Measurements from ENCODE around the gene MERTK. TPM values are rescaled to one million over a fixed set of nuclear protein-coding genes. Genes with fewer than 3 reads are reported as not detected.

The MERTK gene
- total RNA-seq, 1 experiment from 2014 or later = 2.5 TPM

- no peak overlapping the region for H3K4me2 ChIP-seq (ENCODE audit: low read length)
- DNase-seq (no peak), ATAC-seq (no peak)
- no peak overlapping the region for H3K27ac ChIP-seq (ENCODE audit: low read length)
- H3K4me1 ChIP-seq (ENCODE audit: insufficient read depth, low read length) = peaks cover 36% of the 10 kb centered on the region
- H3K27me3 ChIP-seq (ENCODE audit: low read length) = no peaks in the 10 kb centered on the region
- no peak overlapping the region for H2AFZ ChIP-seq (ENCODE audit: low read length)
- no TSS peak for BruUV-seq (replicated peaks)
- ChIA-PET POLR2A (ENCODE audit: unreplicated experiment) (no interaction called here), CTCF (interaction anchor here (1.1 kb wide), 1 partner anchor 134 kb away, joined by 5 read pairs; no protein-coding TSS in a partner anchor)
- no peaks in the 10 kb centered on the region for H4K20me1 ChIP-seq (ENCODE audit: low read length)
- no peak overlapping the region for H3K9ac ChIP-seq (ENCODE audit: low read length)
- intact Hi-C loops (cut with micrococcal nuclease) = no loop called here
- no peaks in the 10 kb centered on the region for H3K36me3 ChIP-seq (ENCODE audit: low read depth, low read length)
- H3K4me3 ChIP-seq (ENCODE audit: low read length) = no peak overlapping the region
- TF ChIP-seq EZH2 (IDR thresholded peaks at IDR 0.05; ENCODE audit: low read length, unreplicated experiment) = no peak
- TF ChIP-seq CTCF (conservative IDR thresholded peaks at IDR 0.05; ENCODE audit: low read depth, low read length) = no peak
- TF ChIP-seq EZH2phosphoT487 (IDR thresholded peaks at IDR 0.05; ENCODE audit: borderline replicate concordance, low read length) = no peak
- no peaks in the 10 kb centered on the region for H3K9me3 ChIP-seq (ENCODE audit: low read length)
- H3K9me2 ChIP-seq (replicated peaks; ENCODE audit: low read length) = no peaks in the 10 kb centered on the region
- H3F3A ChIP-seq (ENCODE audit: low read length, unreplicated experiment) = peaks cover 4% of the 10 kb centered on the region
- H3K79me2 ChIP-seq (ENCODE audit: low read length) = no peaks in the 10 kb centered on the region
These were observed 133.2 kb downstream of the MERTK start for GRCh38 chr2:112031473-112032223.

GRCh38 chr2:112032224-112032586 is 133.8 kb downstream of the MERTK start:
- ChIA-PET POLR2A (ENCODE audit: unreplicated experiment) (no interaction called here), CTCF (interaction anchor here (1.1 kb wide), 2 partner anchors 13 to 134 kb away, joined by 4 to 5 read pairs; no protein-coding TSS in a partner anchor)
- no TSS peak for BruUV-seq (replicated peaks)
- Histone ChIP-seq H3K27ac (ENCODE audit: low read length) (no peak overlapping the region), H3K9ac (ENCODE audit: low read length) (no peak overlapping the region), H3K4me2 (ENCODE audit: low read length) (no peak overlapping the region), H3K79me2 (ENCODE audit: low read length) (no peaks in the 10 kb centered on the region), H3K9me2 (replicated peaks; ENCODE audit: low read length) (no peaks in the 10 kb centered on the region), H4K20me1 (ENCODE audit: low read length) (no peaks in the 10 kb centered on the region), H3K27me3 (ENCODE audit: low read length) (no peaks in the 10 kb centered on the region), H3K4me1 (ENCODE audit: insufficient read depth, low read length) (peaks cover 36% of the 10 kb centered on the region), H2AFZ (ENCODE audit: low read length) (no peak overlapping the region), H3K9me3 (ENCODE audit: low read length) (no peaks in the 10 kb centered on the region), H3K4me3 (ENCODE audit: low read length) (no peak overlapping the region), H3F3A (ENCODE audit: low read length, unreplicated experiment) (peaks cover 4% of the 10 kb centered on the region), H3K36me3 (ENCODE audit: low read depth, low read length) (no peaks in the 10 kb centered on the region)
- intact Hi-C loops (cut with micrococcal nuclease) = no loop called here
- ATAC-seq = no peak
- DNase-seq = no peak
- TF ChIP-seq EZH2 (IDR thresholded peaks at IDR 0.05; ENCODE audit: low read length, unreplicated experiment) (no peak), EZH2phosphoT487 (IDR thresholded peaks at IDR 0.05; ENCODE audit: borderline replicate concordance, low read length) (no peak), CTCF (conservative IDR thresholded peaks at IDR 0.05; ENCODE audit: low read depth, low read length) (no peak)
